Thyroid gland (tissue), 4 donors: ENCODE data around the gene IFT122. TPM values are rescaled to one million over a fixed set of nuclear protein-coding genes. Genes with fewer than 3 reads are reported as not detected.

Experiments
- DNase-seq, 2 donors: peaks; one replicate each; pipeline ENCODE4 v3.0.0-alpha.2; 2019
- H3K27ac ChIP-seq, 3 donors: fragments of 200-600 bp; sonication (generic); 1 replicate in 2 of 3; 2 replicates in 1 of 3; pipeline ENCODE4 v1.5.1; 2016 to 2019; ENCODE audit warnings: mild to moderate bottlenecking in 1 of 3, moderate library complexity in 1 of 3
- H3K27me3 ChIP-seq: fragments of 200-600 bp; sonication (generic); one replicate; pipeline ENCODE4 v1.5.1; 2019
- H3K36me3 ChIP-seq, 2 donors: fragments of 200-600 bp; sonication (generic); one replicate each; pipeline ENCODE4 v1.5.1; 2016 to 2019
- H3K4me1 ChIP-seq, 2 donors: fragments of 200-600 bp; sonication (generic); one replicate each; pipeline ENCODE4 v1.5.1; 2017 to 2019
- H3K4me3 ChIP-seq, 3 donors: fragments of 200-600 bp; sonication (generic); replicated peaks in 1 of 3; 1 replicate in 2 of 3; 2 replicates in 1 of 3; pipeline ENCODE4 v1.5.1; 2016; ENCODE audit warnings: mild to moderate bottlenecking in 1 of 3
- H3K9me3 ChIP-seq: fragments of 200-600 bp; sonication (generic); one replicate; pipeline ENCODE4 v1.5.1; 2017
- POLR2A ChIP-seq, 2 donors: fragments of 450-650 bp; IDR thresholded peaks; one replicate each; pipeline ENCODE4 v1.6.1; 2017; ENCODE audit warnings: antibody characterized with exemption in 2 of 2, mild to moderate bottlenecking in 2 of 2, moderate library complexity in 1 of 2
- WGBS, 2 donors: methylation state at CpG; one replicate each; pipeline ENCODE4 v1.1.5; 2017; 5-methylcytosine and 5-hydroxymethylcytosine counted together
- intact Hi-C: fragments of 100-400 bp; cut with DNase I; formaldehyde crosslinking; loops from one replicate; pipeline ENCODE4 v1.15.1; 2023
- total RNA-seq, 4 donors: library from RNA; depleted of rRNA; stranded (reverse); fragments of >200 nt; gene quantifications; one replicate each; pipeline ENCODE4 v1.2.3, GENCODE V29; 2016
- TF ChIP-seq, protein P1 (sequence below), 6 experiments: fragments of 200-600 bp in 3 of 6; fragments of 450-650 bp in 3 of 6; sonication (generic) in 3 of 6; IDR thresholded peaks; one replicate each; pipeline ENCODE4 v1.5.1; 2016 to 2019; ENCODE audit warnings: antibody characterized with exemption in 6 of 6, mild to moderate bottlenecking in 2 of 6, inconsistent platforms in 1 of 6, moderate library complexity in 1 of 6

IFT122 gene
- total RNA-seq, 4 donors from 2014 or later = 40.7 to 67.9 (median 46.7) TPM

DNA sequence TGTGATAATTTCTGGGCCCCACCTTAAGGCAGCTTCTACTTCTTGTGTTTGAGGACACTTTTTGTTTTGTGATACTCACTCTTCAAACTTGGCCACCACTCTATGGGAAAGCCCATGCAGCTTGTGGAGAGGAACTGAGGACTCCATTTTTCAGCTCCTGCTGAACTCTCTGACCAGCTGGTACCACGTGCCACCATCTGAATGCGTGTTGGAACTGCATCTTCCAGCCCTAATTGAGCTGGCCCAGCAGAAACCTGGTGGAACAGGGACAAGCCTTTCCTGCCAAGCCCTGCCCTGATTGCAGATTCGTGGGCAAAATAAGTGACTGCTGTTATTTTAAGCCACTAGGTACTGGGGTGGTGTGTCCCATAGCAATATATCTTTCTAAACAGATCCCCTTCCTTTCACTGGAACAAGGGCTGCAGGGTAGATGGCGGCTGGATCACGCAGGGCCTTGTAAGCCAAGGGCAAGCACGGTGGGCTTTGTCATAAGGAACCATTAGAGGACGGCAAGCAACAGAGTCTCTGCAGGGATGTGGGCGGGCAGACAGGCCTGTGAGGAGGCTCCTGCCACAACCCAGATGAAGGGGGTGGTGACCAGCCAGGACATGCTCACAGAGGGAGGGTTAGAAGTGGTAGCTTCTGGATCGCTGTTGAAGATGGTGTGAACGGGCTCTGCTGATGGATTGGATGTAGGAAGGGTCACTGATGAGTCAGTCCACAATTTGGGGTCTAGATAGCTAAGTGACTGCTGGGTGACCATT, 112.4 kb downstream of the IFT122 start:
- DNase-seq = no peak
- Histone ChIP-seq H3K9me3 (no peaks in the 10 kb centered on the region), H3K4me3 (no peak overlapping the region), H3K4me1 (peaks cover 7 to 27% of the 10 kb centered on the region in 2 donors), H3K36me3 (peaks cover 6 to 7% of the 10 kb centered on the region in 2 donors), H3K27me3 (no peaks in the 10 kb centered on the region), H3K27ac (no peak overlapping the region)
- 68 to 75% methylated on average over 10 of the region's 10 CpGs for WGBS, 2 donors
- intact Hi-C loops = no loop called here
- TF ChIP-seq, protein P1, sequence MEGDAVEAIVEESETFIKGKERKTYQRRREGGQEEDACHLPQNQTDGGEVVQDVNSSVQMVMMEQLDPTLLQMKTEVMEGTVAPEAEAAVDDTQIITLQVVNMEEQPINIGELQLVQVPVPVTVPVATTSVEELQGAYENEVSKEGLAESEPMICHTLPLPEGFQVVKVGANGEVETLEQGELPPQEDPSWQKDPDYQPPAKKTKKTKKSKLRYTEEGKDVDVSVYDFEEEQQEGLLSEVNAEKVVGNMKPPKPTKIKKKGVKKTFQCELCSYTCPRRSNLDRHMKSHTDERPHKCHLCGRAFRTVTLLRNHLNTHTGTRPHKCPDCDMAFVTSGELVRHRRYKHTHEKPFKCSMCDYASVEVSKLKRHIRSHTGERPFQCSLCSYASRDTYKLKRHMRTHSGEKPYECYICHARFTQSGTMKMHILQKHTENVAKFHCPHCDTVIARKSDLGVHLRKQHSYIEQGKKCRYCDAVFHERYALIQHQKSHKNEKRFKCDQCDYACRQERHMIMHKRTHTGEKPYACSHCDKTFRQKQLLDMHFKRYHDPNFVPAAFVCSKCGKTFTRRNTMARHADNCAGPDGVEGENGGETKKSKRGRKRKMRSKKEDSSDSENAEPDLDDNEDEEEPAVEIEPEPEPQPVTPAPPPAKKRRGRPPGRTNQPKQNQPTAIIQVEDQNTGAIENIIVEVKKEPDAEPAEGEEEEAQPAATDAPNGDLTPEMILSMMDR (IDR thresholded peaks at IDR 0.05) = no peak
- no peak for TF ChIP-seq POLR2A (IDR thresholded peaks at IDR 0.05)

DNA sequence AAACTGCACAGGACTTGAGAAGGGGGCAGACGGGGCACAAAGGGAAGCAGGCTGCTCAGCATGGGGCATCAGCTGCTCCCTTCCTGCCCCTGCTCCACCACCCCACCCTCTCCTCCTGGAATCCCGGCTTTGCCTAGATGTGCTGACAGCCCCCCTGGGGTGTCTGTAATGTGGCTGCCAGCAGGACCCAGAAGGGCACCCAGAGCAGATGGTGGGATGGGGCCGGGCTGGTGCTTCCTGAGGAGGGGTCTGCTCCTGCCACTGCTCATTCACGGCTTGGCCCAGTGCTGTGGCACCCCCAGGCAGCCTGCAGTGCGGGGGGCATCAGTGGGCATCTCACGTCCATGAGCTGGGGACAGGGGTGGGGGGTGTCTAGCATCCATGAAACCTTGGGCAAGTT, 113.1 kb downstream of the IFT122 start:
- intact Hi-C loops = no loop called here
- H3K27me3 ChIP-seq = no peaks in the 10 kb centered on the region
- DNase-seq = no peak
- no peak overlapping the region for H3K27ac ChIP-seq
- TF ChIP-seq, protein P1 (IDR thresholded peaks at IDR 0.05) = no peak
- no peak for TF ChIP-seq POLR2A (IDR thresholded peaks at IDR 0.05)
- no peaks in the 10 kb centered on the region for H3K9me3 ChIP-seq
- peaks cover 6 to 7% of the 10 kb centered on the region in 2 donors for H3K36me3 ChIP-seq
- WGBS, 2 donors = 75 to 83% methylated on average over 1 to 6 of the region's 6 CpGs
- no peak overlapping the region for H3K4me3 ChIP-seq
- peaks cover 7 to 34% of the 10 kb centered on the region in 2 donors for H3K4me1 ChIP-seq

DNA sequence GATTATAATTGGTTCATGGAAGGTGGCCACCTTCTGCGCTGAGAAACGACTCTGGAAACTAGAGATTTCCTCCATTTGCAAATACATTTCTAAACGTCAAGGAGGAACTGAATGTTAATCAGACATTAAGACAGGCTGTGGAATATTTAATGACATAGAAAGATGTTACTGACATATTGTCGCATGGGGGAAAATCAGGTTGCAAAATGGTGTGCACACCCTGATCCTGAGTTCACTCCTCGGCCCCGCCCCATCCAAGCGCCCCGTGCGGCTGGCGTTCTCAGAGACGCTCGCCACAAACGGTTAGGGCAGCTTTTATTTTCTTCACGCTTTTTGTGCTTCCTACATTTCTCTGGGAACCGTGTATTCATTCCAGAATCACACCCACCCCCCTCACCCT, 113.7 kb downstream of the IFT122 start:
- no peak for DNase-seq
- TF ChIP-seq, protein P1 (IDR thresholded peaks at IDR 0.05) = no peak
- no peak for TF ChIP-seq POLR2A (IDR thresholded peaks at IDR 0.05)
- Histone ChIP-seq H3K9me3 (no peaks in the 10 kb centered on the region), H3K4me1 (peaks cover 9 to 39% of the 10 kb centered on the region in 2 donors), H3K27me3 (no peaks in the 10 kb centered on the region), H3K27ac (no peak overlapping the region), H3K4me3 (no peak overlapping the region), H3K36me3 (peaks cover 6 to 7% of the 10 kb centered on the region in 2 donors)
- intact Hi-C loops = no loop called here
- WGBS, 2 donors = 75 to 78% methylated on average over 15 of the region's 15 CpGs

DNA sequence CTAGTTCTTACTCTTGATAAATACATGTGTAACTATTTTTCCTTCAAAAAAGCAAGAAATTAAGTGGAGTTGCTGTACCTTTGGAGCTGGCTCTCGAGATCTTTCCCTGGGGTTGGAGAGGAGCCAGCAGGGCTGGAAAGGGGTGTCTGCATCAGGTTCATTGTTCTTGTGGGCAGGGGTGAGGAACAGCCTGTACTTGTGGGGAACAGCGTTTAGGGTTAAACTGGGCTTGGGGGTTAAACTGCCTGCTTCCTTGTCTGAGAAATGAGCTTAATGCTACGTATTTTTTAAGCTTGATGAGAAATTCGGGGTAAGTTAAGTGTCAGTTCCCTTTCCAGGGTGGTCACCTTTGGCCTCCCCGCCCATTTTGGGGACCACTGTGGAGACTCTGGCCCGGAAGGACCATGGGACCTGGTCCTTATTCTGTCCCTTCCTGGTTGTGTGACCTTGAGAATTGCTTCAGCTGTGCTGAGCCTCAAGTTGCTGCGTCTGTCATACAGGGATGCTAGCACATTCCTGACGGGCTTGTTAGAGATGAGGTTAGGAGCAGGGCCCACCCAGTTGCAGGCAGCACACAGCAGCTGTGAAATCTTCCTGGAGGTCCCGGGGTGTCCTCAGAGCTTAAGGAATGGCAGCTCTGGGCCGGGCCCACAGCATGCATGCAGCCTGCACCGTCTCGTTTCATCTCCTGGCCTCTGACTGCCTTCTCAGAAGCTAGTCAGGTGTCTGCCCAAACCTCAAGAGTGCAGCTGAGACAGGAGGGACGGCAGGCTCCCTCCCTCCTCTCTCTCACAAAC, 114.5 kb downstream of the IFT122 start:
- Histone ChIP-seq H3K9me3 (no peaks in the 10 kb centered on the region), H3K36me3 (peaks cover 6 to 8% of the 10 kb centered on the region in 2 donors), H3K27me3 (no peaks in the 10 kb centered on the region), H3K27ac (no peak overlapping the region), H3K4me3 (no peak overlapping the region), H3K4me1 (peaks cover 12 to 47% of the 10 kb centered on the region in 2 donors)
- no peak for DNase-seq
- no peak for TF ChIP-seq POLR2A (IDR thresholded peaks at IDR 0.05)
- TF ChIP-seq, protein P1 (IDR thresholded peaks at IDR 0.05) = no peak
- 48 to 53% methylated on average over 10 to 13 of the region's 13 CpGs for WGBS, 2 donors
- intact Hi-C loops = no loop called here

DNA sequence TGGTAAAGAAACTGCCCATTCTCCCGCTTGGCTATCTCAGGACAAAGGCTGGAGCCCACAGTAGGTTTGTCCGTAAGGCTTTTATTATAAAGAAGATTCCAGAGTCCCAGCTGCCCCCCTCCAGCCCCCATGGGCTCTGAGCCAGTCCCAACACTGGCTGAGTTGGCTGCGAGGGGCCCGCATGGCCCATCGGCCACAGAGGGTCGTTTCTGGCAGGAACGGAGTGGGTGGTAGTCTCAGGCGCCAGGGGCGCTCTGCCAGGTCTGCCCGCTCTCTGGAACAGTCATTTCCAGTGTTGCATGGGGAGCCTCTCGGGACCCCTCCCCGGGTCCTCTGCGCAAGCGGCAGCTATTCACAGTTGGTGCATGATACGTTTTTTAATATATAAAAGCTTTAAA, 115.1 kb downstream of the IFT122 start:
- intact Hi-C loops = no loop called here

More for the DNA sequence above, 115.1 kb downstream of the IFT122 start:
- no peak overlapping the region for H3K27ac ChIP-seq
- no peak overlapping the region for H3K4me3 ChIP-seq
- H3K36me3 ChIP-seq = peaks cover 6 to 13% of the 10 kb centered on the region in 2 donors
- peaks cover 12 to 53% of the 10 kb centered on the region in 2 donors for H3K4me1 ChIP-seq
- WGBS, 2 donors = 27 to 46% methylated on average over 8 to 13 of the region's 15 CpGs
- DNase-seq = no peak
- TF ChIP-seq POLR2A (IDR thresholded peaks at IDR 0.05) = no peak
- TF ChIP-seq, protein P1 (IDR thresholded peaks at IDR 0.05) = no peak
- no peaks in the 10 kb centered on the region for H3K9me3 ChIP-seq
- no peaks in the 10 kb centered on the region for H3K27me3 ChIP-seq
